Daoy (cell line): Measurements from ENCODE around the gene QSER1. TPM values are rescaled to one million over a fixed set of nuclear protein-coding genes. Genes with fewer than 3 reads are reported as not detected.
A peak's percentile ranks its signal among the peaks of the same experiment; 100 is the strongest.
"Not testable (repeated sequence)": the region's sequence is repeated elsewhere in the genome, so short reads cannot be mapped to it uniquely, and the experiment has no call there.

ENCODE experiments used
- DNase-seq: peaks from one replicate; pipeline ENCODE4 v3.0.0-alpha.2; 2015; ENCODE audit warnings: low read depth
- total RNA-seq: library from RNA; depleted of rRNA; stranded (reverse); fragments of >200 nt; shearing (Covaris generic); gene quantifications from 2 replicates; pipeline ENCODE4 v1.2.3, GENCODE V29; 2014; rRNA removed

The QSER1 gene
- total RNA-seq = 15.6 and 18.6 TPM in 2 replicates

- DNase-seq = peak; percentile 79
These were observed at the start of gene QSER1 for GRCh38 chr11:32892355-32893092. Gene QSER1 (plus strand): TSS chr11:32892811. CDS start chr11:32893126, 315 bp downstream.

- no peak for DNase-seq
These were observed 49.1 kb upstream of the QSER1 start for GRCh38 chr11:32843544-32843943.

GRCh38 chr11:32847511-32847910 is 45.1 kb upstream of the QSER1 start:
- no peak for DNase-seq

- no peak for DNase-seq
These were observed 42.9 kb upstream of the QSER1 start for GRCh38 chr11:32849761-32850160.

- no peak for DNase-seq
These were observed 41.4 kb upstream of the QSER1 start for GRCh38 chr11:32851251-32851650.

- peak; percentile 30 for DNase-seq
These were observed 40.4 kb upstream of the QSER1 start for GRCh38 chr11:32852207-32852606.

- DNase-seq = no peak
These were observed 37.0 kb upstream of the QSER1 start for GRCh38 chr11:32855601-32856000.

- no peak for DNase-seq
These were observed 33.9 kb upstream of the QSER1 start for GRCh38 chr11:32858731-32859130.

- no peak for DNase-seq
These were observed 30.6 kb upstream of the QSER1 start for GRCh38 chr11:32861850-32862577.

GRCh38 chr11:32864555-32864954 is 28.1 kb upstream of the QSER1 start:
- DNase-seq = no peak

GRCh38 chr11:32868752-32869151 is 23.9 kb upstream of the QSER1 start:
- DNase-seq = not testable (repeated sequence)

GRCh38 chr11:32870676-32871075 is 21.9 kb upstream of the QSER1 start:
- peak; percentile 9 for DNase-seq

- no peak for DNase-seq
These were observed 18.5 kb upstream of the QSER1 start for GRCh38 chr11:32874132-32874531.

- DNase-seq = no peak
These were observed 11.3 kb upstream of the QSER1 start for GRCh38 chr11:32881286-32881685.

GRCh38 chr11:32883421-32883820 is 9.2 kb upstream of the QSER1 start:
- DNase-seq = no peak

- DNase-seq = no peak
These were observed 8.6 kb upstream of the QSER1 start for GRCh38 chr11:32884023-32884422.

GRCh38 chr11:32884770-32885384 is 7.7 kb upstream of the QSER1 start:
- DNase-seq = no peak

- no peak for DNase-seq
These were observed 7.1 kb upstream of the QSER1 start for GRCh38 chr11:32885556-32885955.

- DNase-seq = no peak
These were observed 6.4 kb upstream of the QSER1 start for GRCh38 chr11:32886180-32886579.

GRCh38 chr11:32887707-32888383 is 4.8 kb upstream of the QSER1 start:
- not testable (repeated sequence) for DNase-seq

- not testable (repeated sequence) for DNase-seq
These were observed 4.3 kb upstream of the QSER1 start for GRCh38 chr11:32888384-32888710.

GRCh38 chr11:32888805-32889204 is 3.8 kb upstream of the QSER1 start:
- no peak for DNase-seq
